ELF-1 (cell line): ENCODE measurements around the gene SERPINH1.
"Not testable (repeated sequence)": the region's sequence is repeated elsewhere in the genome, so short reads cannot be mapped to it uniquely, and the experiment has no call there.

Experiments used
- DNase-seq: peaks from one replicate; pipeline ENCODE4 v3.0.0-alpha.2; 2016; ENCODE audit warnings: low read depth, low spot score

The SERPINH1 gene

GRCh38 chr11:75574698-75575602 lies 12.9 kb downstream of the SERPINH1 start:
- no peak for DNase-seq

DNA sequence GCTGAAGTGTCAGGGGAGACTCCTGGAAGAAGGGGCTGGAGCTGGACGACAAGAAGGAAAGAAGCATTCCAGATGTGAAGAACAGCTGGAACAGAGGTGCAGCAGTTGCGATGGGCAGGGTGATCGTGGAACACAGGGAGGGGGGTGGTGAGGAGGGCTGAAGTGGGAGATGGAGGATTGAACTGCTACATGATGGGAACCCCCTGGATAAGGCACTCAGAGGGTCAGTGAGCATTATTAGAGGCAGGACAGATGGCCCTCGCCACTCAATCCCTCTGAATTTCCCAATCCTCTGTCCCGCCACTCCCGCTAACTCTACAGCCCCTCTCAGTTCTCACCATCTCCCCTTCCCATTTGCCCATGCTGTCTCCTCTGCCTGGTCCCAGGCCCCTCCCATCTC lies 14.0 kb downstream of the SERPINH1 start:
- DNase-seq, result no peak

- DNase-seq, result peak; percentile 90
These were observed 14.5 kb downstream of the SERPINH1 start for GRCh38 chr11:75576499-75576918.

DNA sequence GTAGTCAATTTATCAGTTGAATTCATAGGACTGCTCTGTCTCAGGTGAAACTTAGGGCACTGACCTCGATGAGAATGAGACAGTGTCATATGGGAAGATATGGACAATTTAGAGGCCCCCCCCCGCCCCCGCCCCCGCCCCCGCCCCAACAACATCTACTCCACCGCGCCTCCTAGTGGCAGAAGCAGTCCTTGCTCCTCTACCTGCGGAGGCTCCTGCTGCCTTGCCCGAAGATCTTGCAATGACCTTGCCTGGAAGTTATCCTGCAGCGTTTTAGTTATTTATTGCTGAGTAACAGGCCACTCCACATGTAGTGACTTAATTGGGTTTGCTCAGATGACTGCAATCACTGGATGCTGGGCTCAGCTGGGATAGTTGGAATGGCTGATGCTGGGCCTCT lies 15.2 kb downstream of the SERPINH1 start:
- no peak for DNase-seq

DNA sequence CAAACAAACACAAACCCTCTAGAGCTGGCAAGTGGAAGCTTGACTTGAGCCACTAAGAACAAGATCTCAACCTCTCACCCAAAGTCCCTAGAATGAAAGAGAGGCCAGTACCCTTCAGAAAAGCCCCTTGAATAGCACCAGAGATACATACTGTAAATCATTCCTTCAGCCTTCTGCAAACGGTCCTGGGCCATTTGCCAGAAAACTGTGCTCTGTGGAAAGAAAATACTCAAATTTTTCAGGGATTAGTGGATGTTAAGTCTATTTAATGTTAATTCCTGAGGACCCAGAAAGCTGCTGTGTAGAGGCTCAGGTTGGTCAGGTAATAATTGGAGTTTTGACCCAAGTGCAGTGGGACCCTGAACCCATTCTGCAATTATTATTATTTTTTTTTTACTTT lies 16.9 kb downstream of the SERPINH1 start:
- DNase-seq, result no peak

GRCh38 chr11:75579841-75580240 lies 17.8 kb downstream of the SERPINH1 start:
- DNase-seq, result no peak

DNA sequence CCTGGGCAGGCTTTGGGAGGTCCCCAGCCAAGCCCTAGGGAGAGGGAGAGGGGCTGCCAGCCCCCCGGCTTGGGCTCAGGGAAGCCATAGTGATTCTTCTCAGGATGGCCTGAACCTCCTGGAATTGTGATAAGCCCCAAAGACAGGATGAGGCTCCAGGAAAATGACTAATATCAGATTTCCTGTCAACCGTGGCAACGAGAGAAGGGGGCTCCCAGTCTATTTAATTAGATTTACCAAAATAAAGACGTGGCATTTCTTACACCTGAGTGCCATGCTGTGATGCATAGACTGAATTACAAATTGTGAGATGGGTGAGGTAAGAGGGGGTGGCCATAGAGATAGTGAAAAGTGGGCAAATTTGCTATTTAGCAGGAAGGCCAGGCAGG lies 20.4 kb downstream of the SERPINH1 start:
- DNase-seq, result no peak

GRCh38 chr11:75582895-75583717 lies 21.1 kb downstream of the SERPINH1 start:
- peak; percentile 83 for DNase-seq

DNA sequence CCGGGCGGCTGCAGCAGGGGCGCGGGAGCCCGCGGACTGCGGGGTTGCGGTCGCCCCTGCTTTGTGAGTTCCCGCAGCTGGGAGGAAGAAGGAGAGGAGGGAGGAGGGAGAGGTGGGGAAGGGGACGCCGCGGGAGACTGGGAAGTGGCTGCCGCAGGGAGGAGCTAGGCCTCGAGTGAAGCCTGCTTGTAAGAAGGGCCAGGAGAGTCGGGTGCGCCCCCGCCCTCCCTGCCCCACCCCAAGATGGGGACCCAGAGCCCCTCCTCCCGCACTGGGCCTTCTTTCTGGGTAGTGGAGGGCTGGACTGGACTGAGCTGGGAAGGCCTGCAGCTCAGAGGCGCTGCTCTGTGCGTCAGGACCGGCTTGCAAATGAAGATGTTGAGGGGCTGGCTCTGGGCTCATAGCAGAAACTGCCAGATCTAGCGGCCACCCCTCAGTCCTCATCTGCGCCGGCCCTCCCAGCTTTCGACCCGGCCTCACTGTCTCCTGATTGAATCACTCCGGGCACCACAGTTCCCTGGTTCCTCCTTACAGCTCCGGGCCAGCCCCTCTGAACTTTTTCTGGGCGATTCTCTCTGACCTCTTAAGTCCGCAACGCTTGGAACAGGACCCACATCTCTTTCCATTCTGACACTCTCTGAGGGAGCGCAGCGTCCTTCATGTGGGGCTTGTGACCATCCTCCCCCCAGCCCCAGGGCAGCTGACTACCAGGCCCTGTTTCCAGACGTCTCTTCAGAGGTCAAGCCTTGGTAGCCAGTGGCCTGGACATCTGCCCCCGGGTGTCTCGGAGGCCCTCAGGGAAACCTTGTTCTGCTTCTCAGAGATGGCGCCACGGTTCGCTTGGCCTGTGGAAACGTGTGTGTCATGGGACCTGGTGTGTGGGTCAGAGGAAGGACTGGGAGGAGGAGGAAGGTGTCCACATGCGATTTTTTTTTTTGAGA lies 21.9 kb downstream of the SERPINH1 start:
- peak; percentile 70 for DNase-seq

DNA sequence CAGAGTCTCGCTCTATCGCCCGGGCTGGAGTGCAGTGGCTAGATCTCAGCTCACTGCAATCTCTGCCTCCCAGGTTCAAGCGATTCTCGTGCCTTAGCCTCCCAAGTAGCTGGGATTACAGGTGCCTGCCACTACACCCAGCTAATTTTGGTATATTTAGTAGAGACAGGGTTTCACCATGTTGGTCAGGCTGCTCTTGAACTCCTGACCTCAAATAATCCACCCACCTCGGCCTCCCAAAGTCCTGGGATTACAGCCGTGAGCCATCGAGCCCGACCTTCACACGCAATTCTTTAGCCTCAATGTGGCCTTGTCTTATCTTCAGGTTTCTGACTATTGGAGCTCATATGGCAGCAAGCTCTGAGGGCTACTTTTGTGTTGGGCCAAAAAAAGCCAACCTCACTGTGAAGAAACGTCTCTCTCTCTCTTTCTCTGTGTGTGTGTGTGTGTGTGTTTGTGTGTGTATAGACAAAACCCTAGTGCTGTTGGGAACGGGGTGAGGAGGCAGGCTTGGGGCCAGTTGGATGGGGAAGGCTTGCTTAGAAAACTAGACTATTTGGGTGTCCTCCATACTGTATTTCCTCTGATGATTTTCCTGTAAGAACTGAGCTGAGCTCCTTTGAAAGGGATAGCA lies 22.7 kb downstream of the SERPINH1 start:
- not testable (repeated sequence) for DNase-seq

- DNase-seq, result no peak
These were observed 23.2 kb downstream of the SERPINH1 start for GRCh38 chr11:75585293-75585670.

DNA sequence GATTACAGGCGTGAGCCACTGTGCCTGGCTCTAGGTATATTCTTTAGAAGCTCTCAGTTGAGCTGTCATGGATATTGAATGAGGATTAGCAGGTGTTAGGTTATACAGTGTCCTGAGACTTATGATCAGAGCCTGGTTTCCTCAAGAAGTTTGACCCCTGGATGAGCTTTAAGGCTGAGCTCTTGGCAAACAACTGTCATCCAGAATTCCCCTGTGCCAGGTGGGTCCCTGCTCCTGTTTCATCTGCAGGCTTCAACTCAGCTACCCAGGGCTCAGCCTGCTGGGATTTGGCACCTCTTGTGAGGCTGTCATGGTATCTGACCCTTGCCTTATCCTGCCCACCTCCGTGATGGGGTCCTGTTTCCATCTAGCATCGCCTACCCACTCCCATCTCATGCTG lies 24.3 kb downstream of the SERPINH1 start:
- DNase-seq, result no peak

DNA sequence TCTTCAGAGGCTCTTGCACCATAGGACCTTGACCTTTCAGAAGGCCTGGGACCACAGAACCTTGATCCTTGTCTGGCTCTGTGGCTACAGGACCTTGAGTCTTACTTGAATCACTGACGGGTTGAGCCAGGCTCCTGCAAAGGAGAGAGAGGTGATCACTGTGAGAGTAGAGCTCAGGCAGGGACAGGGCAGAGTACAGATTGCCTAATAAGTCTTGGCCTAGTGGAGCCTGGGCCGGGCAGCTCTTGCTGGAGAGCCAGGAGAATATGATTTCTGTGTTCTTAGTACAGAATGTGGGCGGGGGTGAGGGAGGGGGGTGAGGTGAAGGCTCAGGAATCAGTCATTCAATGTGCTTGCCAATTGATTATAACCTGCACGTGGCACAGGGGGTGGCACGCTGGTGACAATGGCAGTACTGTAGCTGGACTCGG lies 26.0 kb downstream of the SERPINH1 start:
- no peak for DNase-seq

- no peak for DNase-seq
These were observed 27.0 kb downstream of the SERPINH1 start for GRCh38 chr11:75589051-75589450.

GRCh38 chr11:75589933-75590332 lies 27.9 kb downstream of the SERPINH1 start:
- no peak for DNase-seq

DNA sequence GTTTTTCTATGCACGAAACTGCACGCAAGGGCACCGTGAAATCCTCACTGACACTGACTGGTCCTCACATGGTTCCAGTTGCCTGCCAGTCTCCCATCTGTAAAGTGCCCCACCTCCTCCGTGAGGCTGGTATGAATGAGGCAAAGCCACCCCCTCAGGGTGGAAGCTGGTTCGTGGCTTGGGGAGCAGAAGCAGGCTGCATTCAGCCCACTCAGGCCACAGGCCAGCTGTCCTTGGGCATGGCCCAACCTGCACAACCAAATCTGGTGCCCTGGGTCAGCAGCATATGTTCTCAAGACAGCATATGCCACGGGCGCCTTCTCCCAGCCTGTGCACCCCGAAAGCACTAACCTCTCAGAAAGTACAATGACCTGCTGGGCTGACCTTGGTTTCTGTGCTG lies 29.3 kb downstream of the SERPINH1 start:
- no peak for DNase-seq

DNA sequence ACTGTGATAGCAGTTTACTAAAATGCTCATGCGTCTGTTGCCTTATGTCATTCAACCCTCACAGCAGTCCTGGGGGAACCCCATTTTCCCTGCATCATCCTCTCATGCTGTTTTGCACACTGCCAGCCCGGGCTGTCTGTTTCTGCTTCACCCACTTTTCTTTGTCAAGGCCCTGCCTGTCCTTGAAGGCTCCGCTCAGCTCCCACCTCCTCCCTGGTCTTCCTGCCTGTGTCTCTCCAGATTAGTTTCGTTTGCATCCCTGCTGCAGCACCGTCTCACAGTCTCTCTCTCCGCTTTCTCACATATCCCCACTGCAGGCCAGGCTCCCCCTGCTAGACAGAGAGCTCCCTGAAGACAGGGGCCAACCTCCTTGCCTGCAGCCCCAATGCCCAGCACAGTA lies 29.9 kb downstream of the SERPINH1 start:
- DNase-seq, result no peak

DNA sequence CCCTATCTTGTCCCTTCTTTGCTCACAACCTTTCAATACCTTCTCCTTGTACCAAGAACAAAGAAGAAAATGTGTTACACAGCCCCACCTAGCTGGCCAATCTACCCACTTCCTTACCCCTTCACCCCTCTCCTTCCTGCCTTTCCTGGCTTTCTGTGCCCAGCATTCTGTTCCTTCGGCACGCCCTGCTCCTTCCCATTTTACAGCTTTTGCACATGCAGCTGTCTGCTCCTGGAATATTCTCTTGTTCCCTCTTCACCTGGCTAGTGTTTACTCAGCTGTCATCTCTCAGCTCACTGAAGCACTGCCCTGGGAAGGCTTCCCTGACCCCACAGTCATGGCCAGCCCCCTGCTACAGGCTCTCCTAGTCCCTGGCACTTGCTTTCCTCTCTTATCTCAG lies 30.7 kb downstream of the SERPINH1 start:
- no peak for DNase-seq

DNA sequence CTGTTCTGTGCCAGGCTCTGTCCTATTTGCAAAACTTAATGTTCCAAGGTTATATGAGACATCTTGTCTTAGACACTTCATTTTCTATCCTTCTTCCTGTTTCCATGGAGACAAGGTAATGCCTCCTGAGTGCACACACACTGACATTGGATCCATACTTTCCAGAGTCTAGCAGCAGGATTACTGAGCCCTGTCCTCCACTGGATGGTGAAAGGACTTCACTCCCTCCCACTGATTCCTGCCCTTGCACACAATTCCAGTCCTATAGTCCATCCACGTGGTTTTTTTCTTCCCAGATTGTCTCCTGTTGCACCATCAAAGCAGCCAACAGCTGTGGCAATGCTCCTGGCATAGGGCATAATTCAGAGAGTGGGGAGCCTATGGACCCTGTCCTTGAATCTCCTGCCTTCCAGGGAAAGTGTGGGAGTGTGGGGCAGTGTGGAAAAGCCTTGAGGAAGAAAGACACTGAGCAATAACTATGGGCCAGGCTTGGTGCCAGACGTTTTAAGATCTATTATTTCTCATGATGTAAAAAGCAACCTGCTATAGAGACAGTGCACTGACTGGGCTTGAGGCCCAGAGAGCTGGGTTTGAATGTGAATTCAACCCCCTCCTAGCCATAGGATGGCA lies 31.3 kb downstream of the SERPINH1 start:
- DNase-seq, result no peak

- DNase-seq, result no peak
These were observed 32.2 kb downstream of the SERPINH1 start for GRCh38 chr11:75594211-75594610.

DNA sequence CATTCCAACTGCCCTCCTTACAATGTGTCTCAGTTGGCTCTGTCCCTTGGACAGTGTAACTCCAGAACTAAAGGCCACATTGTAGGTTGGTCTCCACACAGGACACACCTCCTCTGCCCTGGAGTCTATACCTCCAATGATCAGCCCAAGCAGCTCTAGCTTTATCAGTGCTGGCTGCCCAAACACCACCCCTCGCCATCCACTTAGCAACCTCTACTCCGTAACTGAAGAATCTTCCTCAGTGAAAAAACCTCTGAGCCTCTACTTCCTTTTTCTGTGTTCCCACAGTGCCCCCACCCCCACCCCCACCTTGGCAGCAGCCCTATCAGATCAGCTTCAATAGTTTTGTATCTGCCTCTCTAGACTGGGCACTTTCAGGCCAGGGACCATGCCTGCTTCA lies 33.4 kb downstream of the SERPINH1 start:
- no peak for DNase-seq
